ENCODE results near the gene PSMB11.

DNA sequence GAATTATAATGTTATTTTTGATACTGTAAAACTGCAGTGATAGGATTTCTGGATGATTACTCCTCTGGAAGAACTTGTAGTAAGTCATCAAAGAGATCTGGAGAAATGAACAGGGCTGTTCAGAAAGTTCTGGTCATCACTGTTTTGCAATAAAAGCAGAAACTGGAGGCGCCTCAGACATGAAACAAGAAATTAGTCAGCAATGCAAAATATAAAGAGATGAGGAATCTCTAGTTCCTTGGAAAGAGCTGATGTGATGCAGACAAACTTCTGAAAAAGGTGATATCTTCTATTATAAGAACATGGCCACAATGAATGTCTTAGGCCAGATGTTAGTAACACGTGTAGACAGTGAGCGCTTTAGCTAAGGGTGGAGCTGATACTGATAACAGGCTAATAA lies 43.4 kb downstream of the PSMB11 start:
- TF ChIP-seq POLR2A (IDR thresholded peaks at IDR 0.05) (no peak), CTCF (IDR thresholded peaks at IDR 0.05) (no peak)
